GM18517 (cell line): ENCODE results near the gene DGKE.

Source experiments
- ATAC-seq: cut with Tn5 transposase; IDR thresholded peaks from one replicate; pipeline ENCODE4 v1.9.1; 2021; ENCODE audit warnings: mild to moderate bottlenecking, moderate library complexity; ENCODE audit not compliant: unreplicated experiment

The DGKE gene

GRCh38 chr17:56812901-56813388, 21.0 kb upstream of the DGKE start:
- no peak for ATAC-seq

GRCh38 chr17:56815711-56816110, 18.2 kb upstream of the DGKE start:
- no peak for ATAC-seq

- ATAC-seq = no peak
Observed at GRCh38 chr17:56817066-56817465, 16.9 kb upstream of the DGKE start.

GRCh38 chr17:56819030-56819429, 14.9 kb upstream of the DGKE start:
- no peak for ATAC-seq

- peak; percentile 72 for ATAC-seq
Observed at GRCh38 chr17:56819431-56820145, 14.4 kb upstream of the DGKE start.

GRCh38 chr17:56820207-56820606, 13.7 kb upstream of the DGKE start:
- ATAC-seq = no peak

DNA sequence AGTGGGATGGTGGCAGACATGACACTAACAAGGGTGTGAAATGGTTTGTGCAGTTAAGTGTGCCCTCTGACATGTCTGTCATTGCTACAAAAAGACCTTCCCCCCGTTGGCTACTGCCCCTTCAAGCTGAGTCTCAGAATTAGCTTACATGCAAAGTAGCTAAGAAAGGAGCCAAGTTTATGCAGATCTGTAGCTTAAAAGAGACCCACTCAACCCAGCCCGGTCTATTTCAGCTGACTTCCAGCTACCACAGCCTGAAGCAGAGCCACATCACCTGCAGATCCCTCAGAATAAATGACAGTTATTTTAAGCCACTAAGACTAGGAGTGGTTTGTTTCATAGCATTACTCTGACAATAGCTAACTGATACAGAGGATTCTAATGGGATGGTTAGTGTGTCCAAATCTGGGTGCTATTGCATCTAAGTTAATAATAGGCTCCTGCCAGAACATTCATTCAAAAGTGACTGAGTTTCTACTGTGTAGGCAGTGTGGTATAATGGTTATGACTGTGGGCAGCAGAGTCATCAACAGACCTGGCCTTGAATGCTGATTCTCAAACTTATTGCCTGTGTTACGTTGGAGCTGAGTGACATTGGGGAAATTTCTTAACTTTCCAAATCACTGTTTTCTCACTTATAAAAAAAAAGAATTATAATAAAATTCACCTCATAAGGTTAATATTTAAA, 12.0 kb upstream of the DGKE start:
- ATAC-seq = no peak

DNA sequence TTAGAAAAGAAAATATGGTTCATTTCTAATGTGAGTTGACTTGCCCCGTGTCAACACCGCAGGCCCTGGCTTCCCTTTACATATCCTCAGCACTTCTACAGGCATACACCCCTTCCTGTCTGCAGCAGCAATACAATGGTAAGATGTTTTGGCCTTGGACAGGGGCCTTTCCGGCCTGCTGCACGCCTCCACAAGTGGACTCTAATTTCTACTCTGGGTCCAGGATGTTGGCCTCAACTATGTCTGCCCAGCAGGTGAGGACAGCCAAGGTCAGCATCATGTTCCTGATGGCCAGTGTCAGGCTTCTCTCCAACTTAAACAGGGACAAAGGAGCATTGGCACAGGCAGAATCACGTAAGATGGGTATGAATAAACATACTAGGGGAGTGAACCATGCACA, 11.2 kb upstream of the DGKE start:
- no peak for ATAC-seq

GRCh38 chr17:56823848-56824247, 10.1 kb upstream of the DGKE start:
- no peak for ATAC-seq

GRCh38 chr17:56824503-56824902, 9.4 kb upstream of the DGKE start:
- ATAC-seq = no peak

GRCh38 chr17:56826611-56827414, 7.1 kb upstream of the DGKE start:
- ATAC-seq = no peak

DNA sequence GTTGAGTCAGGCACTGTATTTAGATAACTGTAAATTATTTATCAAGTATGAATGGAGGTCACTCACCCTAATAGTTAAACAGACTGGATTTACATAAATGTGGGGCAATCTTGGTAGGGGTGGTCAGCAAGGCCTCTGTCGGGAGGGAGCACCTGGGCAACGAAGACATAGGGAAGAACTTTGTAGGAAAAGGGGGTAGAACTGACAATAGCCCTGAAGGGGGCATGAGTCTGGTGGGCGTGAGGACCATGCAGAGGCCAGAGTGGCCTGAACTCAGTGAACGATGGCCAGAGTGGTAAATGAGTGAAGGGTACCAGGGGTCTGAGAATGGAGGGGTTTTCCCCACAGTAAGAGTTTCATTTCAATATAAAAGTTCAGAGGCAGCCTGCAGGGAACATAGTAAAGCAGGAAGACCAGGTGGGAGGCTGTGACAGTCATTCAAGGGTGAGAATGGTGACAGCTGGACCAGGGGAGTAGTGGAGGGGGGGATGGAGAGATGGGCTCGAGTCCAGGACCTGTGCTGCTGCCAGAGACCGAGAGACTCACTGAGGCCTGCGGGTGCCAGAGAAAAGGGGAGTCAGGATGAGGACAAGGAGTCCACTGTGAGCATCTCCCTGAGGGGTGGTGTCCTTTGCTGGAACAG, 3.1 kb upstream of the DGKE start:
- no peak for ATAC-seq

DNA sequence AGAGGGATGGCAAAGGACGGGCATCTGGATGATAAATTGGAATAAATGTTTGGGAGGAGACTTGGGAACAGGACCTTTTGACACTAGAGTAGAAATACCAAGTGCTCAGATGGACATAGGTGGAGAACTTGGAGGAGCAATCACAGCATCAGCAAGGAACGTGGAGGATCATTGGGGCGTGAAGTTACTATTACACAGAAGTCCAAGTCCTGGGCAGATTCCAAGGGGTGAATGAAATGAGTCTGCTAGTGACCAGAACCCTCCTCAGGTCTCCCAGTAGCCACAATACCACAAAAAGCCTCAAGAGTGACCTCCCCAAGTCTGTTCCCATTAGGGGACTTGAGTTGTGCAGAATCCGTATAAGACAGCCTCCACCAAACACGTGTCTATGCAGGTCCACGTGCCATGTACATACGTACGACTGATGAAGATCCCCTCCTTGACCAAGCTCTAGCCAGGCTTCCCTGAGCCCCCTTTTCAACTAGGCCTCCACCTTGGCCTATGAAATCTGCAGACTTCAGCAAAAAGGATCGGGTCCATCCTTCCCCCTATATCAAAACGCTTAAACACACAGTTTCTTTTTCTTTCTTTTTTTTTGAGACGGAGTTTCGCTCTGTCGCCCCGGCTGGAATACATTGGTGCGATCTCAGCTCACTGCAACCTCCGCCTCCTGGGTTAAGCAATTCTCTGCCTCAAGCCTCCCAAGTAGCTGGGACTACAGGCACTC, 2.4 kb upstream of the DGKE start:
- no peak for ATAC-seq

DNA sequence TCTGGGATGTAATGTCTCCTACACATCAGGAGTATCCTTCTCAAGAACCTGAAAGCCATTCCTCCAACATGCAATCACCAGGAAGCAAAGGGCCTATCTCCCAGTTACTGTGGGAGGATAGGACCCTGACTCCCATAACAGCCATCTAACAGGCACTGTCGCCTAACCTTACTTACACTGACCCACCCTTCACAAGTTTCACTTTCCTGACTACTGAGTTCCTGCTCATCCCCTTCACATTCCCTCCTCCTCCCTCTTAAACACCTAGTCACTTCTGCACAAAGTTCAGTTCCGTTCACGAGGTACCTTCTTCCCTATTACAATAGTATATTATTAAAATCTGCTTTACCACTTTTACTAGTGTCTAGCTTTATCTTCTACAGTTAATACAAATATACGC, 1.5 kb upstream of the DGKE start:
- ATAC-seq = no peak

DNA sequence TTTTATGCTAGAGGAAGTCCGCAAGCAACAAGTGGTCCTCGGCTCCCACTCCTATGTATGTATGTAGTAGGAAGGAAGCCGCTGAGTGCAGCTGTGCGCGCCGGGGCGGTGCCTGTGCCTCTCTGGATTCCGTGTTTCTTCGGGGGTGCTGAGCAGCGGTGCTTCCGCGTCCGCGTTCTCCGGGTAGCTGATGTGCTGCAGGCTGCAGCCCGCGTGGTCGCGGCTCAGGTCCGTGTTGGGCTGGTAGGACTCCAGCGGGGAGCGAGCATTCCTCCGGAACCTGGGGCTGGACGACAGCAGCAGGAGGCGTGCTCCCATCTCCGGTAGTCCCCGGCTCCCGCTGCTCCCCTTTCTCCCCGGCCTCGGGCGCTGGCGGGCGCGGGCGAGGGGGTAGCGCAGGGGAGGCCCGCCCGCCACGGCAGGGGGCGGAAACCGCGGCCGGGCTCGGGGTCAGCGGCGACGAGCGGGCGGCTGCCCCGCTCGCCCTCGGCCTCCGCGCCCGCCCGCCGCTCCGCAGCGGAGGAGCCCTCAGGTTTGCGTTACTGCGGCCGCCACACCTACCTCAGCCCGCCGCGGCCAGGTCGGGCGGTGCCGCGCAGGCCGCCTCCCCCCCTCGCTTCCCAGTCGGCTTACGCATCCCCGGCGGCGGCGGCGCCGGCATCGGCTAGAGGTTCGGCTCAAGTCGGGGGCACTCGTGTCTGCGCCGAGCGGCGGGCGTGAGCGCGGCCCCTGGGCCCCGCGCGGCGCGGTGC, 718 bp upstream of the DGKE start:
- ATAC-seq = peak; percentile 45

DNA sequence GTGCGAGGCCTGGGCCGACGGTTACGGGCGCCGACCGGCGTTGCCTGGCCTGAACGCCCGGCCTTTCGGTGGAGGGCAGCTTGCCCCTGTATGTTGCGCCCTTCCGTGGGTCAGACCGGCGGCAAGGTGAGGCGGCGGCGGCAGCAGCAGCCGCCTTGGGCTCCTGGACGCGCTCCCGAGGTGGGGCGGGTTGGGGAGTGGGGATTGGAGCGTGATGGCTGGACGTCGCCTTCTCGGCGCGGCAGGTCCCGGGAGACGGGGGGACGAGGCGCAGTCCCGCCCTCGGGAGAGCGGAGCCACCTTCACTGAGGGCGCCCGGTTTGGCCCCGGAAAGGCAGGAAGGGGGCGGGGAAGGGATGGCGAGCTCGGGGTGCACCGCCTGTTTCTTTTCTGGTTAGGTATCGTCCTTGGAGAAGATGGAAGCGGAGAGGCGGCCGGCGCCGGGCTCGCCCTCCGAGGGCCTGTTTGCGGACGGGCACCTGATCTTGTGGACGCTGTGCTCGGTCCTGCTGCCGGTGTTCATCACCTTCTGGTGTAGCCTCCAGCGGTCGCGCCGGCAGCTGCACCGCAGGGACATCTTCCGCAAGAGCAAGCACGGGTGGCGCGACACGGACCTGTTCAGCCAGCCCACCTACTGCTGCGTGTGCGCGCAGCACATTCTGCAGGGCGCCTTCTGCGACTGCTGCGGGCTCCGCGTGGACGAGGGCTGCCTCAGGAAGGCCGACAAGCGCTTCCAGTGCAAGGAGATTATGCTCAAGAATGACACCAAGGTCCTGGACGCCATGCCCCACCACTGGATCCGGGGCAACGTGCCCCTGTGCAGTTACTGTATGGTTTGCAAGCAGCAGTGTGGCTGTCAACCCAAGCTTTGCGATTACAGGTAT, 671 bp downstream of the DGKE start:
- ATAC-seq = peak; percentile 33

- ATAC-seq = no peak
Observed at GRCh38 chr17:56835264-56835585, 1.3 kb downstream of the DGKE start.

- ATAC-seq = no peak
Observed at GRCh38 chr17:56838687-56839086, 4.7 kb downstream of the DGKE start.

- ATAC-seq = no peak
Observed at GRCh38 chr17:56842577-56842976, 8.6 kb downstream of the DGKE start.
